OCI-LY1 (cell line): ENCODE measurements around the gene NF2.

Experiments
- H2AFZ ChIP-seq: fragments of 200-600 bp; sonication (generic), shearing (Covaris generic); 2 replicates; pipeline ENCODE4 v1.6.0; 2014; ENCODE audit warnings: antibody characterized with exemption, mild to moderate bottlenecking, low read length
- H3F3A ChIP-seq: fragments of 200-600 bp; sonication (generic), shearing (Covaris generic); 2 replicates; pipeline ENCODE4 v1.6.0; 2014; ENCODE audit warnings: mild to moderate bottlenecking, antibody characterized with exemption, low read length, moderate library complexity; ENCODE audit not compliant: insufficient read depth
- H3K27ac ChIP-seq: fragments of 200-600 bp; sonication (generic); 2 replicates; pipeline ENCODE4 v1.5.1; 2014; ENCODE audit warnings: low read length, mixed run types, mild to moderate bottlenecking, low read depth; ENCODE audit not compliant: poor library complexity, severe bottlenecking
- H3K27me3 ChIP-seq: fragments of 200-600 bp; sonication (generic); 2 replicates; pipeline ENCODE4 v1.6.0; 2014; ENCODE audit warnings: antibody characterized with exemption, mild to moderate bottlenecking, low read length, moderate library complexity; ENCODE audit not compliant: insufficient read depth
- H3K36me3 ChIP-seq: fragments of 200-600 bp; sonication (generic); 2 replicates; pipeline ENCODE4 v1.6.1; 2014; ENCODE audit warnings: mild to moderate bottlenecking, antibody characterized with exemption, low read length, moderate library complexity, mixed read lengths; ENCODE audit not compliant: insufficient read depth
- H3K4me1 ChIP-seq: fragments of 200-600 bp; sonication (generic); 2 replicates; pipeline ENCODE4 v1.5.1; 2014; ENCODE audit warnings: mild to moderate bottlenecking, low read length, moderate library complexity; ENCODE audit not compliant: insufficient read depth, severe bottlenecking
- H3K4me2 ChIP-seq: fragments of 200-600 bp; sonication (generic), shearing (Covaris generic); 2 replicates; pipeline ENCODE4 v1.6.1; 2014; ENCODE audit warnings: low read length
- H3K4me3 ChIP-seq: fragments of 200-600 bp; sonication (generic); 2 replicates; pipeline ENCODE4 v1.5.1; 2014; ENCODE audit warnings: low read length, low read depth, mild to moderate bottlenecking, mixed read lengths; ENCODE audit not compliant: poor library complexity, severe bottlenecking
- H3K79me2 ChIP-seq: fragments of 200-600 bp; shearing (Covaris generic); 2 replicates; pipeline ENCODE4 v1.6.1; 2016; ENCODE audit warnings: mixed run types, low read length, mixed read lengths; ENCODE audit not compliant: insufficient read depth
- H3K9ac ChIP-seq: fragments of 200-600 bp; sonication (generic), shearing (Covaris generic); 2 replicates; pipeline ENCODE4 v1.6.1; 2014; ENCODE audit warnings: mild to moderate bottlenecking, low read length, mixed read lengths
- H3K9me2 ChIP-seq: fragments of 200-600 bp; sonication (generic), shearing (Covaris generic); 2 replicates; pipeline ENCODE4 v1.6.1; 2014; ENCODE audit warnings: low read depth, mild to moderate bottlenecking, low read length, mixed read lengths
- H3K9me3 ChIP-seq: fragments of 200-600 bp; shearing (Covaris generic); 2 replicates; pipeline ENCODE4 v1.6.1; 2014; ENCODE audit warnings: low read length, mixed read lengths
- H4K20me1 ChIP-seq: fragments of 200-600 bp; sonication (generic), shearing (Covaris generic); 2 replicates; pipeline ENCODE4 v1.6.0; 2016; ENCODE audit warnings: mild to moderate bottlenecking, low read length; ENCODE audit not compliant: insufficient read depth
- CTCF ChIP-seq: fragments of 200-600 bp; sonication (generic), shearing (Covaris generic); IDR thresholded peaks from 2 replicates; pipeline ENCODE4 v1.5.1; 2017; ENCODE audit warnings: mild to moderate bottlenecking, antibody characterized with exemption, low read length, moderate library complexity, mixed read lengths
- EZH2 ChIP-seq: fragments of 200-600 bp; sonication (generic), shearing (Covaris generic); IDR thresholded peaks from 2 replicates; pipeline ENCODE4 v1.8.0; 2017; ENCODE audit warnings: borderline replicate concordance, mixed run types, mild to moderate bottlenecking, antibody characterized with exemption, low read length, moderate library complexity, mixed read lengths

NF2 gene

GRCh38 chr22:29606320-29606719, 2.9 kb downstream of the NF2 start:
- H3K4me3 ChIP-seq: no peak overlapping the region
- no peaks in the 10 kb centered on the region for H3F3A ChIP-seq
- H3K9me3 ChIP-seq: no peaks in the 10 kb centered on the region
- TF ChIP-seq CTCF (no peak), EZH2 (no peak)
- no peak overlapping the region for H2AFZ ChIP-seq
- H3K36me3 ChIP-seq: peaks cover 27% of the 10 kb centered on the region
- no peaks in the 10 kb centered on the region for H3K9me2 ChIP-seq
- no peaks in the 10 kb centered on the region for H4K20me1 ChIP-seq
- H3K4me2 ChIP-seq: no peak overlapping the region
- H3K27ac ChIP-seq: no peak overlapping the region
- peaks cover 60% of the 10 kb centered on the region for H3K79me2 ChIP-seq
- H3K9ac ChIP-seq: no peak overlapping the region
- no peaks in the 10 kb centered on the region for H3K27me3 ChIP-seq
- H3K4me1 ChIP-seq: peaks cover 19% of the 10 kb centered on the region

GRCh38 chr22:29607426-29607825, 4.0 kb downstream of the NF2 start:
- peaks cover 27% of the 10 kb centered on the region for H3K36me3 ChIP-seq

GRCh38 chr22:29609139-29609538, 5.7 kb downstream of the NF2 start:
- Histone ChIP-seq H3K4me1 (peaks cover 16% of the 10 kb centered on the region), H3K9me2 (no peaks in the 10 kb centered on the region), H3K4me2 (no peak overlapping the region), H2AFZ (no peak overlapping the region), H3K4me3 (no peak overlapping the region), H3K27ac (no peak overlapping the region), H4K20me1 (no peaks in the 10 kb centered on the region), H3K27me3 (no peaks in the 10 kb centered on the region), H3K9ac (no peak overlapping the region), H3F3A (no peaks in the 10 kb centered on the region), H3K9me3 (no peaks in the 10 kb centered on the region), H3K79me2 (peaks cover 66% of the 10 kb centered on the region), H3K36me3 (peaks cover 27% of the 10 kb centered on the region)
- TF ChIP-seq EZH2 (no peak), CTCF (peak; percentile 13; the same call in 1 of the 2 replicates)

More at GRCh38 chr22:29607426-29607825, 4.0 kb downstream of the NF2 start:
- Histone ChIP-seq H3K27me3 (no peaks in the 10 kb centered on the region), H3K4me2 (no peak overlapping the region), H3K27ac (no peak overlapping the region), H4K20me1 (no peaks in the 10 kb centered on the region), H3K79me2 (peaks cover 67% of the 10 kb centered on the region), H2AFZ (no peak overlapping the region), H3F3A (no peaks in the 10 kb centered on the region), H3K4me1 (peaks cover 19% of the 10 kb centered on the region), H3K9me3 (no peaks in the 10 kb centered on the region), H3K9ac (no peak overlapping the region), H3K9me2 (no peaks in the 10 kb centered on the region), H3K4me3 (no peak overlapping the region)
- no peak for TF ChIP-seq CTCF
- no peak for TF ChIP-seq EZH2
